H1 (cell line): Measurements from ENCODE around the gene TMEM223.

Experiments
- EP300 ChIP-seq, 2 experiments: IDR thresholded peaks; 1 replicate in 1 of 2; 2 replicates in 1 of 2; pipeline ENCODE4 v1.6.1; 2011 to 2012; ENCODE audit warnings: low read depth in 2 of 2, low read length in 2 of 2, mild to moderate bottlenecking in 2 of 2, borderline replicate concordance in 1 of 2, inconsistent platforms in 1 of 2, moderate library complexity in 1 of 2
- JUN ChIP-seq: IDR thresholded peaks from 2 replicates; pipeline ENCODE4 v1.6.1; 2011; ENCODE audit warnings: low read depth, mild to moderate bottlenecking, improper control_type of control experiment, low read length
- POLR2AphosphoS5 ChIP-seq: IDR thresholded peaks from 2 replicates; pipeline ENCODE4 v1.6.1; 2011; ENCODE audit warnings: low read depth, low read length
- SP1 ChIP-seq: IDR thresholded peaks from 2 replicates; pipeline ENCODE4 v1.6.1; 2011; ENCODE audit warnings: low read depth, low read length
- SRF ChIP-seq: IDR thresholded peaks from 2 replicates; pipeline ENCODE4 v1.6.1; 2011; ENCODE audit warnings: mild to moderate bottlenecking, low read depth, low read length, moderate library complexity
- TF ChIP-seq, protein P1 (sequence below), 3 experiments: IDR thresholded peaks; 1 replicate in 2 of 3; 2 replicates in 1 of 3; pipeline versions ENCODE4 v1.5.1 to v1.6.1; 2011; ENCODE audit warnings: low read length in 3 of 3, mild to moderate bottlenecking in 3 of 3, inconsistent platforms in 2 of 3, low read depth in 1 of 3, moderate library complexity in 1 of 3; ENCODE audit not compliant: insufficient read depth in 1 of 3; ENCODE audit errors: control extremely low read depth in 1 of 3
- TF ChIP-seq, protein P2 (sequence below): IDR thresholded peaks from 2 replicates; pipeline ENCODE4 v1.6.1; 2011; ENCODE audit warnings: low read length, improper control_type of control experiment

DNA sequence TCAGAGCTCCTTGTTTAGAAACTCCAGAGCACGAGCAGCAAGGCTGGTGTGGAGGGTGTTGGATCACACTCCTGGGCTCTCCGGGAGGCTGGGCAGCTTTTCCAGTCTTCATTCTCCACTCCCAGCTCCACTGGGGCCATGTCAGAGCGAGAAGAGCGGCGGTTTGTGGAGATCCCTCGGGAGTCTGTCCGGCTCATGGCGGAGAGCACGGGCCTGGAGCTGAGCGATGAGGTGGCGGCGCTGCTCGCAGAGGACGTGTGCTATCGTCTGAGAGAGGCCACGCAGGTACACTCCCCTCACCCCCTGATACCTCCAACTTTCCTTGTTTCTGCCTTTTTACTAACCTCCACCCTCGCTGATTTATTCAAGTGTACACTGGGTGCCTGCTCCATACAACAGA, 16.2 kb downstream of the TMEM223 start:
- TF ChIP-seq, protein P1, sequence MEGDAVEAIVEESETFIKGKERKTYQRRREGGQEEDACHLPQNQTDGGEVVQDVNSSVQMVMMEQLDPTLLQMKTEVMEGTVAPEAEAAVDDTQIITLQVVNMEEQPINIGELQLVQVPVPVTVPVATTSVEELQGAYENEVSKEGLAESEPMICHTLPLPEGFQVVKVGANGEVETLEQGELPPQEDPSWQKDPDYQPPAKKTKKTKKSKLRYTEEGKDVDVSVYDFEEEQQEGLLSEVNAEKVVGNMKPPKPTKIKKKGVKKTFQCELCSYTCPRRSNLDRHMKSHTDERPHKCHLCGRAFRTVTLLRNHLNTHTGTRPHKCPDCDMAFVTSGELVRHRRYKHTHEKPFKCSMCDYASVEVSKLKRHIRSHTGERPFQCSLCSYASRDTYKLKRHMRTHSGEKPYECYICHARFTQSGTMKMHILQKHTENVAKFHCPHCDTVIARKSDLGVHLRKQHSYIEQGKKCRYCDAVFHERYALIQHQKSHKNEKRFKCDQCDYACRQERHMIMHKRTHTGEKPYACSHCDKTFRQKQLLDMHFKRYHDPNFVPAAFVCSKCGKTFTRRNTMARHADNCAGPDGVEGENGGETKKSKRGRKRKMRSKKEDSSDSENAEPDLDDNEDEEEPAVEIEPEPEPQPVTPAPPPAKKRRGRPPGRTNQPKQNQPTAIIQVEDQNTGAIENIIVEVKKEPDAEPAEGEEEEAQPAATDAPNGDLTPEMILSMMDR (IDR thresholded peaks at IDR 0.05; ENCODE audit: control extremely low read depth in 1 of 3, insufficient read depth in 1 of 3, low read depth in 1 of 3, low read length in 3 of 3): no peak
- TF ChIP-seq POLR2AphosphoS5: no peak
- no peak for TF ChIP-seq JUN
- TF ChIP-seq, protein P2, sequence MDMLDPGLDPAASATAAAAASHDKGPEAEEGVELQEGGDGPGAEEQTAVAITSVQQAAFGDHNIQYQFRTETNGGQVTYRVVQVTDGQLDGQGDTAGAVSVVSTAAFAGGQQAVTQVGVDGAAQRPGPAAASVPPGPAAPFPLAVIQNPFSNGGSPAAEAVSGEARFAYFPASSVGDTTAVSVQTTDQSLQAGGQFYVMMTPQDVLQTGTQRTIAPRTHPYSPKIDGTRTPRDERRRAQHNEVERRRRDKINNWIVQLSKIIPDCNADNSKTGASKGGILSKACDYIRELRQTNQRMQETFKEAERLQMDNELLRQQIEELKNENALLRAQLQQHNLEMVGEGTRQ: no peak
- TF ChIP-seq SP1: no peak
- TF ChIP-seq EP300 (IDR thresholded peaks at IDR 0.05; ENCODE audit: borderline replicate concordance in 1 of 2, low read depth in 2 of 2, low read length in 2 of 2): no peak
- TF ChIP-seq SRF: no peak
